Measurements from ENCODE around the gene CFAP53.
"Not testable (repeated sequence)": the region's sequence is repeated elsewhere in the genome, so short reads cannot be mapped to it uniquely, and the experiment has no call there.

CFAP53 gene

GRCh38 chr18:50268022-50268747, 1.9 kb upstream of the CFAP53 start:
- DNase-seq, result peak; percentile 74

- no peak for DNase-seq
Observed at GRCh38 chr18:50262977-50263376, 3.3 kb downstream of the CFAP53 start.

GRCh38 chr18:50250935-50251334, 15.4 kb downstream of the CFAP53 start:
- DNase-seq, result no peak

GRCh38 chr18:50249576-50249975, 16.7 kb downstream of the CFAP53 start:
- DNase-seq, result no peak

GRCh38 chr18:50247561-50247960, 18.7 kb downstream of the CFAP53 start:
- DNase-seq, result no peak

- not testable (repeated sequence) for DNase-seq
Observed at GRCh38 chr18:50241768-50242167, 24.5 kb downstream of the CFAP53 start.

- no peak for DNase-seq
Observed at GRCh38 chr18:50240080-50240563, 26.2 kb downstream of the CFAP53 start.

- DNase-seq, result no peak
Observed at GRCh38 chr18:50232419-50232818, 33.9 kb downstream of the CFAP53 start.

- no peak for DNase-seq
Observed at GRCh38 chr18:50231621-50232020, 34.7 kb downstream of the CFAP53 start.

- not testable (repeated sequence) for DNase-seq
Observed at GRCh38 chr18:50220249-50220648, 46.0 kb downstream of the CFAP53 start.

- peak; percentile 6 for DNase-seq
Observed at GRCh38 chr18:50218432-50219197, 47.7 kb downstream of the CFAP53 start.

- DNase-seq, result no peak
Observed at GRCh38 chr18:50209311-50209710, 57.0 kb downstream of the CFAP53 start.

- DNase-seq, result no peak
Observed at GRCh38 chr18:50207722-50208121, 58.6 kb downstream of the CFAP53 start.

GRCh38 chr18:50203801-50204604, 62.3 kb downstream of the CFAP53 start:
- DNase-seq, result no peak

GRCh38 chr18:50201476-50202018, 64.7 kb downstream of the CFAP53 start:
- no peak for DNase-seq

GRCh38 chr18:50199921-50200320, 66.4 kb downstream of the CFAP53 start:
- DNase-seq, result no peak

- DNase-seq, result no peak
Observed at GRCh38 chr18:50199346-50199855, 66.9 kb downstream of the CFAP53 start.

- DNase-seq, result no peak
Observed at GRCh38 chr18:50196261-50196660, 70.0 kb downstream of the CFAP53 start.

- no peak for DNase-seq
Observed at GRCh38 chr18:50195689-50196088, 70.6 kb downstream of the CFAP53 start.

GRCh38 chr18:50194631-50195532, 71.4 kb downstream of the CFAP53 start, which contains the start of gene MYO5B:
Gene MYO5B, minus strand, starts transcription at chr18:50195147. Its CDS starts 354 bp downstream, at chr18:50194793.
- peak; percentile 9 for DNase-seq

- DNase-seq, result no peak
Observed at GRCh38 chr18:50193796-50194630, 72.3 kb downstream of the CFAP53 start.

All from stimulated activated naive CD4-positive, alpha-beta T cell treated with Interleukin-2 at 50 U/mL for 16 hours (primary cell).